ENCODE results near the gene GALNT13.
A peak's percentile ranks its signal among the peaks of the same experiment; 100 is the strongest.

GALNT13 gene

GRCh38 chr2:154125891-154126290, 254.2 kb downstream of the GALNT13 start:
- no peak for DNase-seq (ENCODE audit: low spot score)

GRCh38 chr2:154130821-154131220, 259.1 kb downstream of the GALNT13 start:
- DNase-seq (ENCODE audit: low spot score), result no peak

- no peak for DNase-seq (ENCODE audit: low spot score)
Observed at GRCh38 chr2:154132827-154133226, 261.1 kb downstream of the GALNT13 start.

- DNase-seq (ENCODE audit: low spot score), result peak; percentile 23
Observed at GRCh38 chr2:154133823-154134222, 262.1 kb downstream of the GALNT13 start.

- no peak for DNase-seq (ENCODE audit: low spot score)
Observed at GRCh38 chr2:154140249-154141025, 268.7 kb downstream of the GALNT13 start.

- no peak for DNase-seq (ENCODE audit: low spot score)
Observed at GRCh38 chr2:154142480-154142879, 270.8 kb downstream of the GALNT13 start.

GRCh38 chr2:154143105-154143504, 271.4 kb downstream of the GALNT13 start:
- DNase-seq (ENCODE audit: low spot score), result no peak

- no peak for DNase-seq (ENCODE audit: low spot score)
Observed at GRCh38 chr2:154158101-154158500, 286.4 kb downstream of the GALNT13 start.

- peak; percentile 36 for DNase-seq (ENCODE audit: low spot score)
Observed at GRCh38 chr2:154161286-154161685, 289.6 kb downstream of the GALNT13 start.

- DNase-seq (ENCODE audit: low spot score), result no peak
Observed at GRCh38 chr2:154170400-154170799, 298.7 kb downstream of the GALNT13 start.

GRCh38 chr2:154173164-154173563, 301.4 kb downstream of the GALNT13 start:
- DNase-seq (ENCODE audit: low spot score), result no peak

- DNase-seq (ENCODE audit: low spot score), result no peak
Observed at GRCh38 chr2:154173919-154174318, 302.2 kb downstream of the GALNT13 start.

- DNase-seq (ENCODE audit: low spot score), result no peak
Observed at GRCh38 chr2:154182008-154182407, 310.3 kb downstream of the GALNT13 start.

GRCh38 chr2:154187948-154188347, 316.2 kb downstream of the GALNT13 start:
- no peak for DNase-seq (ENCODE audit: low spot score)

GRCh38 chr2:154189953-154190352, 318.2 kb downstream of the GALNT13 start:
- DNase-seq (ENCODE audit: low spot score), result no peak

GRCh38 chr2:154193246-154193645, 321.5 kb downstream of the GALNT13 start:
- no peak for DNase-seq (ENCODE audit: low spot score)

- DNase-seq (ENCODE audit: low spot score), result no peak
Observed at GRCh38 chr2:154194909-154195643, 323.4 kb downstream of the GALNT13 start.

- no peak for DNase-seq (ENCODE audit: low spot score)
Observed at GRCh38 chr2:154195644-154196195, 324.0 kb downstream of the GALNT13 start.

GRCh38 chr2:154198866-154199265, 327.1 kb downstream of the GALNT13 start:
- DNase-seq (ENCODE audit: low spot score), result no peak

- DNase-seq (ENCODE audit: low spot score), result no peak
Observed at GRCh38 chr2:154203206-154203605, 331.5 kb downstream of the GALNT13 start.

GRCh38 chr2:154203902-154204301, 332.2 kb downstream of the GALNT13 start:
- DNase-seq (ENCODE audit: low spot score), result no peak

GRCh38 chr2:154207288-154208047, 335.7 kb downstream of the GALNT13 start:
- DNase-seq (ENCODE audit: low spot score), result no peak

All from Ammon's horn (tissue), 1 donor.